ENCODE results near the gene ADGRB3. TPM values are rescaled to one million over a fixed set of nuclear protein-coding genes. Genes with fewer than 3 reads are reported as not detected.

ADGRB3 gene
- total and polyA plus RNA-seq, 2 donors (not counting 3 experiments of a cell fraction or from before 2014, with no cell fraction given), result not detected

- TF ChIP-seq MYC (IDR thresholded peaks at IDR 0.05; ENCODE audit: low read depth, low read length) (no peak), MAX (IDR thresholded peaks at IDR 0.05; ENCODE audit: insufficient read depth, insufficient read length) (no peak), FOS (IDR thresholded peaks at IDR 0.05; ENCODE audit: borderline replicate concordance, insufficient read depth, low read length) (no peak)
- ChIA-PET CTCF (no interaction called here), POLR2A (no interaction called here)
- H3K4me1 ChIP-seq (ENCODE audit: control insufficient read depth, extremely low read depth, insufficient read depth, low read length), result no peaks in the 10 kb centered on the region
- intact Hi-C loops (cut with micrococcal nuclease), result no loop called here
- H3K9me3 ChIP-seq (replicated peaks; ENCODE audit: control insufficient read depth, insufficient read depth, low read length), result peaks cover 3% of the 10 kb centered on the region
- no peak overlapping the region for H3K9ac ChIP-seq (replicated peaks; ENCODE audit: extremely low read depth, insufficient read depth, low read length)
- no peaks in the 10 kb centered on the region for H3K79me2 ChIP-seq (ENCODE audit: control insufficient read depth, insufficient read depth, low read length)
- H3K27me3 ChIP-seq (ENCODE audit: control insufficient read depth in 2 of 2, insufficient read depth in 2 of 2, low read length in 2 of 2), result no peaks in the 10 kb centered on the region
- DNase-seq (ENCODE audit: low read depth, low spot score), result no peak
- H3K27ac ChIP-seq (ENCODE audit: insufficient read depth, low read depth, low read length), result no peak overlapping the region
- dilution Hi-C loops (cut with MboI; ENCODE audit: extremely low pct_ligation_motif_present, low sequenced_read_pairs), result no loop called here
- H3K36me3 ChIP-seq (ENCODE audit: control insufficient read depth in 2 of 2, extremely low read depth in 1 of 2, insufficient read depth in 2 of 2, low read length in 2 of 2), result no peaks in the 10 kb centered on the region
- no peak overlapping the region for H3K4me2 ChIP-seq (ENCODE audit: insufficient read depth, low read length)
- H3K9me1 ChIP-seq (replicated peaks; ENCODE audit: control insufficient read depth, extremely low read depth, insufficient read depth, low read length), result no peaks in the 10 kb centered on the region
- no peak overlapping the region for H3K4me3 ChIP-seq (replicated peaks in 1 of 3; ENCODE audit: insufficient read depth in 1 of 3, low read depth in 1 of 3, low read length in 3 of 3)
- no peak for FAIRE-seq
- no peaks in the 10 kb centered on the region for H4K20me1 ChIP-seq (replicated peaks; ENCODE audit: control insufficient read depth, extremely low read depth, insufficient read depth, low read length)
- no TSS peak for BruUV-seq (replicated peaks)
- no peak overlapping the region for H2AFZ ChIP-seq (ENCODE audit: low read depth, low read length)
These were observed 744.4 kb downstream of the ADGRB3 start for GRCh38 chr6:69379518-69379917.

DNA sequence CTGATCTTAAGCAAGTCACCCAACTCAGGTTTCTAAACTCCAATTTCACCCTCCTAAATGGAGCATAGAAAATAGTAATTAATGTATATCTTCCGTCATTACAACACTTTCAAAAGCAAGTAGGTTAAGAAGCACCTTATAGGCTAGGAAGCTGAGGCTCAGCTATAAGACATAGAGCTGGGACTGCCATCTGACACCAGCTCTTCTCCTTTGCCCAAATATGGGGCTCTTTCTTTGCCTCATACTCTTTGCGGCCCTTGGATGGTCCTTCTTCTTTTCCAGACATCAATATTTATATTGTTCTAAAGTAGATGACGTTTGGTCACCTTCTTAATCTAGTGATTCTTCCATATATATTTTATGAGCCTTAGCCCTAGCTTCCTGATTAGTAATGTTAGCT, 748.5 kb downstream of the ADGRB3 start:
- FAIRE-seq, result no peak
- Histone ChIP-seq H3K79me2 (ENCODE audit: control insufficient read depth, insufficient read depth, low read length) (no peaks in the 10 kb centered on the region), H3K9me3 (replicated peaks; ENCODE audit: control insufficient read depth, insufficient read depth, low read length) (peaks cover 3% of the 10 kb centered on the region), H3K9me1 (replicated peaks; ENCODE audit: control insufficient read depth, extremely low read depth, insufficient read depth, low read length) (no peaks in the 10 kb centered on the region), H3K4me2 (ENCODE audit: insufficient read depth, low read length) (no peak overlapping the region), H4K20me1 (replicated peaks; ENCODE audit: control insufficient read depth, extremely low read depth, insufficient read depth, low read length) (no peaks in the 10 kb centered on the region), H2AFZ (ENCODE audit: low read depth, low read length) (no peak overlapping the region), H3K27ac (ENCODE audit: insufficient read depth, low read depth, low read length) (no peak overlapping the region), H3K4me3 (replicated peaks in 1 of 3; ENCODE audit: insufficient read depth in 1 of 3, low read depth in 1 of 3, low read length in 3 of 3) (no peak overlapping the region), H3K9ac (replicated peaks; ENCODE audit: extremely low read depth, insufficient read depth, low read length) (no peak overlapping the region), H3K36me3 (ENCODE audit: control insufficient read depth in 2 of 2, extremely low read depth in 1 of 2, insufficient read depth in 2 of 2, low read length in 2 of 2) (no peaks in the 10 kb centered on the region), H3K27me3 (ENCODE audit: control insufficient read depth in 2 of 2, insufficient read depth in 2 of 2, low read length in 2 of 2) (no peaks in the 10 kb centered on the region), H3K4me1 (ENCODE audit: control insufficient read depth, extremely low read depth, insufficient read depth, low read length) (no peaks in the 10 kb centered on the region)
- intact Hi-C loops (cut with micrococcal nuclease) (no loop called here), dilution Hi-C loops (cut with MboI; ENCODE audit: extremely low pct_ligation_motif_present, low sequenced_read_pairs) (no loop called here)
- TF ChIP-seq POLR2A (IDR thresholded peaks at IDR 0.05; ENCODE audit: low read depth, low read length) (no peak), MAX (IDR thresholded peaks at IDR 0.05; ENCODE audit: insufficient read depth, insufficient read length) (no peak), EZH2 (IDR thresholded peaks at IDR 0.05; ENCODE audit: borderline replicate concordance, low read depth, low read length, severe bottlenecking) (no peak), FOS (IDR thresholded peaks at IDR 0.05; ENCODE audit: borderline replicate concordance, insufficient read depth, low read length) (no peak), POLR2AphosphoS5 (IDR thresholded peaks at IDR 0.05; ENCODE audit: insufficient read depth, low read depth, low read length) (no peak), MYC (IDR thresholded peaks at IDR 0.05; ENCODE audit: low read depth, low read length) (no peak), GATA2 (IDR thresholded peaks at IDR 0.05; ENCODE audit: insufficient read depth, insufficient read length, low read depth, low read length) (no peak), JUN (IDR thresholded peaks at IDR 0.05; ENCODE audit: borderline replicate concordance, insufficient read depth, insufficient read length, low read depth) (no peak)
- TF ChIP-seq, protein P1, sequence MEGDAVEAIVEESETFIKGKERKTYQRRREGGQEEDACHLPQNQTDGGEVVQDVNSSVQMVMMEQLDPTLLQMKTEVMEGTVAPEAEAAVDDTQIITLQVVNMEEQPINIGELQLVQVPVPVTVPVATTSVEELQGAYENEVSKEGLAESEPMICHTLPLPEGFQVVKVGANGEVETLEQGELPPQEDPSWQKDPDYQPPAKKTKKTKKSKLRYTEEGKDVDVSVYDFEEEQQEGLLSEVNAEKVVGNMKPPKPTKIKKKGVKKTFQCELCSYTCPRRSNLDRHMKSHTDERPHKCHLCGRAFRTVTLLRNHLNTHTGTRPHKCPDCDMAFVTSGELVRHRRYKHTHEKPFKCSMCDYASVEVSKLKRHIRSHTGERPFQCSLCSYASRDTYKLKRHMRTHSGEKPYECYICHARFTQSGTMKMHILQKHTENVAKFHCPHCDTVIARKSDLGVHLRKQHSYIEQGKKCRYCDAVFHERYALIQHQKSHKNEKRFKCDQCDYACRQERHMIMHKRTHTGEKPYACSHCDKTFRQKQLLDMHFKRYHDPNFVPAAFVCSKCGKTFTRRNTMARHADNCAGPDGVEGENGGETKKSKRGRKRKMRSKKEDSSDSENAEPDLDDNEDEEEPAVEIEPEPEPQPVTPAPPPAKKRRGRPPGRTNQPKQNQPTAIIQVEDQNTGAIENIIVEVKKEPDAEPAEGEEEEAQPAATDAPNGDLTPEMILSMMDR (IDR thresholded peaks at IDR 0.05; ENCODE audit: extremely low read depth in 1 of 2, insufficient read depth in 1 of 2, low read depth in 1 of 2, low read length in 2 of 2), result no peak
- CTCF ChIA-PET, result no interaction called here
- POLR2A ChIA-PET, result no interaction called here
- DNase-seq (ENCODE audit: low read depth, low spot score), result no peak
- BruUV-seq (replicated peaks), result no TSS peak
